ENCODE measurements around the gene ARFGEF3. TPM values are rescaled to one million over a fixed set of nuclear protein-coding genes. Genes with fewer than 3 reads are reported as not detected.

Gene ARFGEF3
- total RNA-seq, 5 donors from 2014 or later (not counting 1 experiment from before 2014, with no cell fraction given), result 0.09 to 0.12 (median 0.10) TPM; not detected in 2

GRCh38 chr6:138307352-138307751 is 145.6 kb downstream of the ARFGEF3 start:
- WGBS (ENCODE audit: insufficient coverage), result no CpG with 5 or more reads among the region's 1 CpG
- no peak for ATAC-seq (replicated peaks in 1 of 4)
- CTCF ChIA-PET, result no interaction called here

GRCh38 chr6:138307816-138308730 is 146.3 kb downstream of the ARFGEF3 start:
- DNase-seq, result no peak
- Histone ChIP-seq H3K27ac (ENCODE audit: low read length) (no peak overlapping the region), H3K36me3 (ENCODE audit: control insufficient read depth in 2 of 2, extremely low read depth in 1 of 2, insufficient read depth in 1 of 2, low read length in 1 of 2) (no peaks in the 10 kb centered on the region), H3K4me1 (ENCODE audit: control insufficient read depth in 1 of 2, extremely low read depth in 1 of 2, insufficient read depth in 2 of 2, low read length in 2 of 2) (no peaks in the 10 kb centered on the region), H3K4me3 (ENCODE audit: control insufficient read depth in 1 of 2, extremely low read depth in 1 of 2, low read length in 1 of 2) (no peak overlapping the region), H3K9me3 (no peaks in the 10 kb centered on the region), H3K27me3 (replicated peaks in 1 of 2; ENCODE audit: control insufficient read depth in 2 of 2, extremely low read depth in 1 of 2, insufficient read depth in 2 of 2, low read length in 1 of 2) (peaks cover 0 to 2% of the 10 kb centered on the region in 2 experiments)
- H3K4me3 Mint-ChIP-seq, result no peak overlapping the region
- no peak overlapping the region for H3K27ac Mint-ChIP-seq
- ChIA-PET POLR2A (no interaction called here), CTCF (interaction anchor here in 1 of 2 donors (0.6 kb wide), 1 partner anchor 218 kb away, joined by 4 read pairs; no protein-coding TSS in a partner anchor)
- ATAC-seq (replicated peaks in 1 of 4), result no peak
- no peaks in the 10 kb centered on the region for H3K36me3 Mint-ChIP-seq
- WGBS (ENCODE audit: insufficient coverage), result 89% methylated on average over 9 of the region's 11 CpGs
- no peaks in the 10 kb centered on the region for H3K9me3 Mint-ChIP-seq
- H3K4me1 Mint-ChIP-seq, result no peaks in the 10 kb centered on the region
- H3K27me3 Mint-ChIP-seq, result peaks cover 4 to 5% of the 10 kb centered on the region in 2 donors

More at GRCh38 chr6:138307352-138307751, 145.6 kb downstream of the ARFGEF3 start:
- Mint-ChIP-seq H3K4me1 (no peaks in the 10 kb centered on the region), H3K36me3 (no peaks in the 10 kb centered on the region), H3K4me3 (no peak overlapping the region), H3K27ac (no peak overlapping the region), H3K27me3 (peaks cover 4 to 7% of the 10 kb centered on the region in 2 donors), H3K9me3 (no peaks in the 10 kb centered on the region)
- POLR2A ChIA-PET, result no interaction called here
- H3K27me3 ChIP-seq (replicated peaks in 1 of 2; ENCODE audit: control insufficient read depth in 2 of 2, extremely low read depth in 1 of 2, insufficient read depth in 2 of 2, low read length in 1 of 2), result peaks cover 0 to 2% of the 10 kb centered on the region in 2 experiments
- H3K4me1 ChIP-seq (ENCODE audit: control insufficient read depth in 1 of 2, extremely low read depth in 1 of 2, insufficient read depth in 2 of 2, low read length in 2 of 2), result no peaks in the 10 kb centered on the region
- no peak overlapping the region for H3K27ac ChIP-seq (ENCODE audit: low read length)
- H3K9me3 ChIP-seq, result no peaks in the 10 kb centered on the region
- no peaks in the 10 kb centered on the region for H3K36me3 ChIP-seq (ENCODE audit: control insufficient read depth in 2 of 2, extremely low read depth in 1 of 2, insufficient read depth in 1 of 2, low read length in 1 of 2)
- no peak for DNase-seq
- H3K4me3 ChIP-seq (ENCODE audit: control insufficient read depth in 1 of 2, extremely low read depth in 1 of 2, low read length in 1 of 2), result no peak overlapping the region

- H3K27ac Mint-ChIP-seq, result no peak overlapping the region
- DNase-seq (no peak), ATAC-seq (replicated peaks in 1 of 4) (no peak)
- H3K27me3 Mint-ChIP-seq, result peaks cover 4 to 5% of the 10 kb centered on the region in 2 donors
- no peaks in the 10 kb centered on the region for H3K9me3 ChIP-seq
- ChIA-PET POLR2A (no interaction called here), CTCF (interaction anchor here in 1 of 2 donors (0.6 kb wide), 1 partner anchor 217 kb away, joined by 4 read pairs; no protein-coding TSS in a partner anchor)
- no peaks in the 10 kb centered on the region for H3K36me3 ChIP-seq (ENCODE audit: control insufficient read depth in 2 of 2, extremely low read depth in 1 of 2, insufficient read depth in 1 of 2, low read length in 1 of 2)
- no CpG with 5 or more reads among the region's 1 CpG for WGBS (ENCODE audit: insufficient coverage)
- no peak overlapping the region for H3K4me3 Mint-ChIP-seq
- H3K27ac ChIP-seq (ENCODE audit: low read length), result no peak overlapping the region
- no peaks in the 10 kb centered on the region for H3K36me3 Mint-ChIP-seq
- no peaks in the 10 kb centered on the region for H3K4me1 Mint-ChIP-seq
- H3K4me3 ChIP-seq (ENCODE audit: control insufficient read depth in 1 of 2, extremely low read depth in 1 of 2, low read length in 1 of 2), result no peak overlapping the region
- peaks cover 0 to 2% of the 10 kb centered on the region in 2 experiments for H3K27me3 ChIP-seq (replicated peaks in 1 of 2; ENCODE audit: control insufficient read depth in 2 of 2, extremely low read depth in 1 of 2, insufficient read depth in 2 of 2, low read length in 1 of 2)
- no peaks in the 10 kb centered on the region for H3K4me1 ChIP-seq (ENCODE audit: control insufficient read depth in 1 of 2, extremely low read depth in 1 of 2, insufficient read depth in 2 of 2, low read length in 2 of 2)
- no peaks in the 10 kb centered on the region for H3K9me3 Mint-ChIP-seq
Measured at GRCh38 chr6:138308731-138309110, 147.0 kb downstream of the ARFGEF3 start.

GRCh38 chr6:138309695-138310094 is 148.0 kb downstream of the ARFGEF3 start:
- Mint-ChIP-seq H3K36me3 (no peaks in the 10 kb centered on the region), H3K4me1 (no peaks in the 10 kb centered on the region), H3K4me3 (no peak overlapping the region), H3K27ac (no peak overlapping the region), H3K27me3 (peaks cover 3 to 4% of the 10 kb centered on the region in 2 donors), H3K9me3 (no peaks in the 10 kb centered on the region)
- Histone ChIP-seq H3K4me1 (ENCODE audit: control insufficient read depth in 1 of 2, extremely low read depth in 1 of 2, insufficient read depth in 2 of 2, low read length in 2 of 2) (no peaks in the 10 kb centered on the region), H3K27ac (ENCODE audit: low read length) (no peak overlapping the region), H3K27me3 (replicated peaks in 1 of 2; ENCODE audit: control insufficient read depth in 2 of 2, extremely low read depth in 1 of 2, insufficient read depth in 2 of 2, low read length in 1 of 2) (peaks cover 0 to 2% of the 10 kb centered on the region in 2 experiments), H3K36me3 (ENCODE audit: control insufficient read depth in 2 of 2, extremely low read depth in 1 of 2, insufficient read depth in 1 of 2, low read length in 1 of 2) (no peaks in the 10 kb centered on the region), H3K9me3 (no peaks in the 10 kb centered on the region), H3K4me3 (ENCODE audit: control insufficient read depth in 1 of 2, extremely low read depth in 1 of 2, low read length in 1 of 2) (no peak overlapping the region)
- 67% methylated on average over 1 of the region's 1 CpG for WGBS (ENCODE audit: insufficient coverage)
- DNase-seq, result no peak
- ATAC-seq (replicated peaks in 1 of 4), result no peak
- ChIA-PET CTCF (no interaction called here), POLR2A (no interaction called here)

- POLR2A ChIA-PET, result no interaction called here
Measured at GRCh38 chr6:138310294-138310693, 148.6 kb downstream of the ARFGEF3 start.

GRCh38 chr6:138310821-138311220 is 149.1 kb downstream of the ARFGEF3 start:
- POLR2A ChIA-PET, result no interaction called here
- no peaks in the 10 kb centered on the region for H3K4me1 ChIP-seq (ENCODE audit: control insufficient read depth in 1 of 2, extremely low read depth in 1 of 2, insufficient read depth in 2 of 2, low read length in 2 of 2)
- no peaks in the 10 kb centered on the region for H3K9me3 ChIP-seq
- DNase-seq, result no peak
- Mint-ChIP-seq H3K36me3 (no peaks in the 10 kb centered on the region), H3K27ac (no peak overlapping the region), H3K4me3 (no peak overlapping the region), H3K9me3 (no peaks in the 10 kb centered on the region), H3K27me3 (peaks cover 4 to 6% of the 10 kb centered on the region in 2 donors), H3K4me1 (no peaks in the 10 kb centered on the region)
- no peaks in the 10 kb centered on the region for H3K36me3 ChIP-seq (ENCODE audit: control insufficient read depth in 2 of 2, extremely low read depth in 1 of 2, insufficient read depth in 1 of 2, low read length in 1 of 2)
- H3K27ac ChIP-seq (ENCODE audit: low read length), result no peak overlapping the region
- CTCF ChIA-PET, result no interaction called here
- no peak for ATAC-seq (replicated peaks in 1 of 4)
- peaks cover 0 to 2% of the 10 kb centered on the region in 2 experiments for H3K27me3 ChIP-seq (replicated peaks in 1 of 2; ENCODE audit: control insufficient read depth in 2 of 2, extremely low read depth in 1 of 2, insufficient read depth in 2 of 2, low read length in 1 of 2)
- no peak overlapping the region for H3K4me3 ChIP-seq (ENCODE audit: control insufficient read depth in 1 of 2, extremely low read depth in 1 of 2, low read length in 1 of 2)
- 60% methylated on average over 1 of the region's 2 CpGs for WGBS (ENCODE audit: insufficient coverage)

More at GRCh38 chr6:138310294-138310693, 148.6 kb downstream of the ARFGEF3 start:
- Histone ChIP-seq H3K4me3 (ENCODE audit: control insufficient read depth in 1 of 2, extremely low read depth in 1 of 2, low read length in 1 of 2) (no peak overlapping the region), H3K36me3 (ENCODE audit: control insufficient read depth in 2 of 2, extremely low read depth in 1 of 2, insufficient read depth in 1 of 2, low read length in 1 of 2) (no peaks in the 10 kb centered on the region), H3K27ac (ENCODE audit: low read length) (no peak overlapping the region), H3K4me1 (ENCODE audit: control insufficient read depth in 1 of 2, extremely low read depth in 1 of 2, insufficient read depth in 2 of 2, low read length in 2 of 2) (no peaks in the 10 kb centered on the region), H3K9me3 (no peaks in the 10 kb centered on the region), H3K27me3 (replicated peaks in 1 of 2; ENCODE audit: control insufficient read depth in 2 of 2, extremely low read depth in 1 of 2, insufficient read depth in 2 of 2, low read length in 1 of 2) (peaks cover 0 to 2% of the 10 kb centered on the region in 2 experiments)
- H3K36me3 Mint-ChIP-seq, result no peaks in the 10 kb centered on the region
- H3K4me3 Mint-ChIP-seq, result no peak overlapping the region
- no peaks in the 10 kb centered on the region for H3K4me1 Mint-ChIP-seq
- CTCF ChIA-PET, result no interaction called here
- ATAC-seq (replicated peaks in 1 of 4), result no peak
- no CpG with 5 or more reads among the region's 3 CpGs for WGBS (ENCODE audit: insufficient coverage)
- DNase-seq, result no peak
- peaks cover 4% of the 10 kb centered on the region in 2 donors for H3K27me3 Mint-ChIP-seq
- H3K9me3 Mint-ChIP-seq, result no peaks in the 10 kb centered on the region
- H3K27ac Mint-ChIP-seq, result no peak overlapping the region
